Heart left ventricle (tissue), 13 donors: ENCODE data around the gene CAPN9.

ENCODE experiments used
- CTCF ChIP-seq, 12 donors: fragments of 200-600 bp; sonication (generic) in 4 of 12; IDR thresholded peaks; one replicate each; pipeline versions ENCODE4 v1.5.0 to v1.8.0; 2018 to 2022; ENCODE audit warnings: antibody characterized with exemption in 12 of 12, mild to moderate bottlenecking in 5 of 12
- POLR2A ChIP-seq, 2 donors: fragments of 450-650 bp; IDR thresholded peaks; one replicate each; pipeline ENCODE4 v1.6.1; 2017; ENCODE audit warnings: antibody characterized with exemption in 2 of 2, mild to moderate bottlenecking in 2 of 2, moderate library complexity in 2 of 2
- donor health status: ischemic (EF 13 %, LVEDD 7.1; RV severe dilation, severe dysfunction).
- donor health status: DM: no; HTN: yes; CAD: no.
- donor health status: DM: no; HTN: no; CAD: no.
- donor health status: ischemic (EF 25% LVEDD 6.9; RV normal size, moderate dysfunction).
- donor health status: ischemic (EF 25% LVEDD 5.7; RV mildly dilated, moderate dysfunction).
- donor health status: ischemic (EF 35%, LVEDD 5.7; RV mildly dilated, moderate dysfunction).
- donor health status: nonischemic (EF 11% LVEDD 7.7; RV severe dilation, severe dysfunction).
- donor health status: DM: yes; HTN: yes; CAD: no.
- donor health status: PGD.
- donor health status: ischemic (EF 29% LVEDD 5.4; RV normal size, mild dysfunction).
- donor health status: nonischemic (EF 23%, LVEDD 6.1; RV moderate dilation, normal function).

GRCh38 chr1:230836347-230836746 is 89.2 kb downstream of the CAPN9 start:
- TF ChIP-seq CTCF (IDR thresholded peaks at IDR 0.05) (no peak), POLR2A (IDR thresholded peaks at IDR 0.05) (no peak)
